H4 (cell line): ENCODE data around the gene FSTL3. TPM values are rescaled to one million over a fixed set of nuclear protein-coding genes. Genes with fewer than 3 reads are reported as not detected.

Experiments used
- total RNA-seq: library from RNA; depleted of rRNA; stranded (reverse); fragments of >200 nt; shearing (Covaris generic); gene quantifications from 2 replicates; pipeline ENCODE4 v1.2.3, GENCODE V29; 2014; rRNA removed

The FSTL3 gene
- total RNA-seq, 1 experiment from 2014 or later, result 35.6 TPM

Other genes with a start within 250 kb of the FSTL3 start
- gene SHC2, start 215.4 kb upstream of the FSTL3 start, total RNA-seq, result 1.4 and 2.0 TPM in 2 replicates
- not detected in 2 replicates for gene MADCAM1, start 179.9 kb upstream of the FSTL3 start, total RNA-seq
- 28.3 and 45.8 TPM in 2 replicates for gene TPGS1, start 168.9 kb upstream of the FSTL3 start, total RNA-seq
- gene CDC34, start 144.6 kb upstream of the FSTL3 start, total RNA-seq, result 33.2 and 35.7 TPM in 2 replicates
- not detected in 2 replicates for gene GZMM, start 132.3 kb upstream of the FSTL3 start, total RNA-seq
- 587 and 617 TPM in 2 replicates for gene BSG, start 103.8 kb upstream of the FSTL3 start, total RNA-seq
- gene HCN2, start 86.5 kb upstream of the FSTL3 start, total RNA-seq, result 4.5 and 4.6 TPM in 2 replicates
- gene POLRMT, start 42.9 kb upstream of the FSTL3 start, total RNA-seq, result 19.9 and 21.5 TPM in 2 replicates
- not detected in 2 replicates for gene FGF22, start 36.5 kb upstream of the FSTL3 start, total RNA-seq
- gene RNF126, start 13.2 kb upstream of the FSTL3 start, total RNA-seq, result 23.8 and 27.4 TPM in 2 replicates
- not detected in 2 replicates for gene PRSS57, start 19.1 kb downstream of the FSTL3 start, total RNA-seq
- gene PALM, start 32.5 kb downstream of the FSTL3 start, total RNA-seq, result 3.7 and 5.8 TPM in 2 replicates
- gene MISP, start 74.7 kb downstream of the FSTL3 start, total RNA-seq, result not detected in 2 replicates
- 131 and 138 TPM in 2 replicates for gene PTBP1, start 121.1 kb downstream of the FSTL3 start, total RNA-seq
- 0.14 TPM in 1 of 2 replicates, not detected in the other for gene PLPPR3, start 145.6 kb downstream of the FSTL3 start, total RNA-seq
- gene AZU1, start 151.4 kb downstream of the FSTL3 start, total RNA-seq, result not detected in 2 replicates
- gene PRTN3, start 164.6 kb downstream of the FSTL3 start, total RNA-seq, result 0.72 TPM in 1 of 2 replicates, not detected in the other
- not detected in 2 replicates for gene ELANE, start 175.9 kb downstream of the FSTL3 start, total RNA-seq
- 2.3 and 3.5 TPM in 2 replicates for gene CFD, start 183.3 kb downstream of the FSTL3 start, total RNA-seq
- 16.6 and 27.4 TPM in 2 replicates for gene MED16, start 216.8 kb downstream of the FSTL3 start, total RNA-seq
- not detected in 2 replicates for gene RNU6-9, start 217.1 kb downstream of the FSTL3 start, total RNA-seq
- 20.3 and 26.8 TPM in 2 replicates for gene R3HDM4, start 236.8 kb downstream of the FSTL3 start, total RNA-seq
- gene KISS1R, start 240.9 kb downstream of the FSTL3 start, total RNA-seq, result not detected in 2 replicates
- gene ARID3A, start 249.6 kb downstream of the FSTL3 start, total RNA-seq, result 2.3 and 9.0 TPM in 2 replicates